Keratinocyte (primary cell): Measurements from ENCODE around the gene KRTAP10-7.

Experiments
- EZH2 ChIP-seq: IDR thresholded peaks from one replicate; pipeline ENCODE4 v1.6.1; 2012; ENCODE audit warnings: inconsistent platforms, mild to moderate bottlenecking, low read length, moderate library complexity
- TF ChIP-seq, protein P1 (sequence below), 3 experiments: IDR thresholded peaks in 1 of 3; conservative IDR thresholded peaks in 1 of 3; optimal IDR thresholded peaks in 1 of 3; 2 replicates in 2 of 3; 3 replicates in 1 of 3; pipeline versions ENCODE3 to v1.5.1; 2011; ENCODE audit warnings: low read length in 3 of 3, mild to moderate bottlenecking in 3 of 3, moderate library complexity in 2 of 3, control low read depth in 1 of 3, inconsistent platforms in 1 of 3; ENCODE audit not compliant: insufficient read depth in 2 of 3; ENCODE audit errors: extremely low read depth in 1 of 3

DNA sequence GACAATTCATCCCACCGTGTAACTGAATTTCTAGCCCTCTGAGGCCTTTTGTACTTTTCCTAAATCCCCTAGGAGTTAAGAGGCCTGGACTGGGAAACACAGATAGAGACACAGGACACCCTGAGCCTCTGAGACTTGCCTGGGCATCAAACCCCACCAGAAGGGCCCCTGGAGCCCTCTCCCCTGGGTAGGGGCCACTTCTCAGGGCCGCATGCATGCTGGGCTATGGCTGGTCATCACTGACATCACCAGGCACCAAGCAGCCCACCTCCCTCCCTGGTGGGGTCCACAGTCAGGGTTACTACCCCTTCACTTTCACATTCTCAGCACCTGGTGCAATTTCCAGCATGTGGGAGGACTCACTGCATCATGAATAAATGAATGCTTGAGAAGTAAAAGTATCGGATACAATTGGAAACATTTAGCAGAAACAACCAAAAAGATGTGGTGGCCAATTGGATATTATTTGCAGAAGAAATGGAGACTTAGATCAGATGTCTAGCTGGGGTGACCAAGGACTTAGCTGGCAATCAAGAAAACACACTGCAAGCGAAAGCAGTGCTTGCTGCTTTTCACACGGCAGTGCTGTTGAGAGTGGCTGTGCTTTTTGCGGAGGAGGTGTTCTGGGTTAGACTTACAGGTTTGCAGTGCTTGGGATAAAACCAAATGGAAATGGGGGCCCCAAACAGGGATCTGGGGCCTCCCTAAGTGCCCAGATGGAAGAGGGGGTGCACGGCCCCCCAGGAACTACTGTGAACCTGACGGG is 950 bp upstream of the KRTAP10-7 start:
- TF ChIP-seq, protein P1, sequence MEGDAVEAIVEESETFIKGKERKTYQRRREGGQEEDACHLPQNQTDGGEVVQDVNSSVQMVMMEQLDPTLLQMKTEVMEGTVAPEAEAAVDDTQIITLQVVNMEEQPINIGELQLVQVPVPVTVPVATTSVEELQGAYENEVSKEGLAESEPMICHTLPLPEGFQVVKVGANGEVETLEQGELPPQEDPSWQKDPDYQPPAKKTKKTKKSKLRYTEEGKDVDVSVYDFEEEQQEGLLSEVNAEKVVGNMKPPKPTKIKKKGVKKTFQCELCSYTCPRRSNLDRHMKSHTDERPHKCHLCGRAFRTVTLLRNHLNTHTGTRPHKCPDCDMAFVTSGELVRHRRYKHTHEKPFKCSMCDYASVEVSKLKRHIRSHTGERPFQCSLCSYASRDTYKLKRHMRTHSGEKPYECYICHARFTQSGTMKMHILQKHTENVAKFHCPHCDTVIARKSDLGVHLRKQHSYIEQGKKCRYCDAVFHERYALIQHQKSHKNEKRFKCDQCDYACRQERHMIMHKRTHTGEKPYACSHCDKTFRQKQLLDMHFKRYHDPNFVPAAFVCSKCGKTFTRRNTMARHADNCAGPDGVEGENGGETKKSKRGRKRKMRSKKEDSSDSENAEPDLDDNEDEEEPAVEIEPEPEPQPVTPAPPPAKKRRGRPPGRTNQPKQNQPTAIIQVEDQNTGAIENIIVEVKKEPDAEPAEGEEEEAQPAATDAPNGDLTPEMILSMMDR (optimal IDR thresholded peaks at IDR 0.05 in 1 of 3, IDR thresholded peaks at IDR 0.05 in 1 of 3, conservative IDR thresholded peaks at IDR 0.05 in 1 of 3; ENCODE audit: extremely low read depth in 1 of 3, insufficient read depth in 2 of 3, low read length in 3 of 3): no peak
- TF ChIP-seq EZH2: no peak
